Hematopoietic multipotent progenitor cell treated with erythropoietin and hydrocortisone succinate and interleukin-3 and kit ligand, for 8 days (in vitro differentiated cells): ENCODE results near the gene DIPK1C.

ENCODE experiments used
- DNase-seq: peaks from one replicate; pipeline ENCODE4 v3.0.0-alpha.2; 2015

Gene DIPK1C

DNA sequence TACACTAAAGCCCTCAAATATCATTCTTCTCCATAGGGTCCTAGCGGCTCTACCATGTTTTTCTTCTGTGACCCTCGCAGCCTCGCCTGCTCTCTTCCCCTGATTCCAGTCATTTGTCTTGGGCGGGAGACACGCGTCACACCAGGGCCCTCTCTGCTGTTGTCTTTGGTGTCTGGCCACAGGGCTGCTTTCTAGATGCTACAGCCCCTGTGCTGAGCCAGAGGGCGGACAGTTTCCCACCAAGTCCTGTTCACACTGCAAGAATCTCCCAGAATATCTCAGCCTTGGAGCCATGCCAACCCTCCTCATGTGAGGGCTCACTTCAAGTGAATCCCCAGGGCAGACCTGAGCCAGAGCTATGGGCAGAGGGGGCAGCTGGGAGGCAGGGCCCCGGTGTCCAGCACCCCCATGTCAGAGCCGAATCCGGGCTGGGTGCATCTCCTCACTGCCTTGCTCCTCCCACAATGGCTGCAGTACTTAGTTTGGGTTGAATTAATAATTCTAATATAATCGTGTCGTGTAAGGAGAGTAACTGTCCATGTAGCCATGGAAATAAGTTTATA is 42.1 kb downstream of the DIPK1C start:
- DNase-seq: no peak

- DNase-seq: no peak
These were observed 43.3 kb downstream of the DIPK1C start for GRCh38 chr18:74413836-74414235.

DNA sequence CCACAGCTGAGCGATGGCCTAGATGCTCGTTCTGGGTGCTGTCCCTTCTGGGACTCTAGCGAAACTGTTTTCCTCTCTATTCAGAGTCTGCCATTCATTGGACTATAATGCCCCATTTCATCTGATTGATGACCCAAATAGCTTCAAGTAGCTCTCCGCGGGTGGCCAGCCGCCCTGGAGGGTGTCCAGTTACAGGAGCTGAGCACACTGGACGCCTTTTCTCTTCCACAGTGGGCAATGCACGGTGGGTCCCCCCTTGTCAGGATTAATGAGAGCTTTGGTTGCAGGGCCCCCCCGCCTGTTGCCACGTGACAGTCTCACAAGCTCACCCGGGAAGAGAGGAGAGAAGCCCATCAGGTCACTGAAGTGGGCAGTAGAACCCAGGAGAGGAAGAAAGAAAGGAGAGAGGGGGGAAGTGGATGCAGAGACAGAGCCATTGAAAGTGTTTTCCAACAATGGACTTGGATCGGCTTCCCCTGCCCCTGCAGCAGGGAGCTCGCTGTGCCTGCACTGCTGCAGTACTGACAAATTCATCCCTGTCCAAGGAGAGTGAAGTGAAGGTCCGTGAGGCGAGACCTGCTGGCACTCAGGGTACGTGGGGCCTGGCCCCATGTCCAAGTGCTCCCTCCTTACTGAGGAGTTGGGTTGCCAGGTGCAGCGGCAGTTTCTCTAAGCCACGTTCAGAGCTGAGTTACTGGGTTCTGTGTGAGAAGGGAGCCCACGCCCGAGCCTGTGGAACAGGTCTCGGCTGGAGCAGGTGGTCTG is 44.8 kb downstream of the DIPK1C start:
- no peak for DNase-seq

DNA sequence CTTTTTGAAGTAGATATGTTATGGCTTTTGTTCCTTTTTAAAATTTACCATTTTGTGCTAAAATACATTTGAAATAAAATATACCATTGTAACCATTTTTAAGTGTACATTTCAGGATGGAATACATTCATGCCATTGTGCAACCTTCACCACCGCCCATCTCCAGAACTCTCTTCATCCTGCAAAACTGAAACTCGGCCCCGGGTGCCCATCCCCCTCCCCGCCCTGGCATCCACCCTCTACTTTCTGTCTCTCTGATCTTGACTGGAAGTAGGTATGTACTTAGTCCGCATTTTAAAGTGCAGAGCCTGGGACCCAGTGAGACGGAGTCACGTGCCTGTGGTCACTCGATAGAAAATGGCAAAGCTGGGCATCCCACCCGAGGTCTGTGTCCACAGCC is 45.6 kb downstream of the DIPK1C start:
- DNase-seq: no peak

DNA sequence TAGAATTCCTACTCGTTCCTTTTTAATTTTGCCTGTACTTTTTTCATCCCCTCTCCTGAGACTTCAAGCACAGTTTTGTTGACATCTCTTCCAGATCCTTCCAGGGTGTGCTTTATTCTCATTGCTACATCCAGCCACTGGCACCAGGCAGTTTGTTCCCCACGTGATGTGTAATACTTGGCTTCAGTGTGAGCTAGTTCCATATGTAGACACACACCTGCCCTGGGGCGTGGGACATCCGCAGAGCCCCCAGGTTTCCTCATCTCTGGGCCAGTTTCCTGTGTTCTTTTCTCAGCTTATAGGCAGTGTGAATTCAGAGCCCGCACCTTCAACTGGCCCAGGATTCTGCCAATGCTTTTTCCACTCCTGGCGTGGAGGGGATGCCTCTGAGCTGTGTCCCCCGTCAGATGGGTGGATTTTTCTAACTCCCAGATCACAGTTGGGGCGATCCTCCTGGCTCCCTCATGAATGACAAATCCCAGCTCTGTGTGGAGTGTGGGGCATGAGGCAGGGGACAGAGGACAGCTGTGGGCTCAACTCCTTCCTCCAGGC is 46.6 kb downstream of the DIPK1C start:
- no peak for DNase-seq

GRCh38 chr18:74407888-74408287 is 49.2 kb downstream of the DIPK1C start:
- DNase-seq: no peak

GRCh38 chr18:74402806-74403433 is 54.2 kb downstream of the DIPK1C start:
- peak; percentile 60 for DNase-seq

- no peak for DNase-seq
These were observed 56.3 kb downstream of the DIPK1C start for GRCh38 chr18:74400813-74401212.

- DNase-seq: no peak
These were observed 57.8 kb downstream of the DIPK1C start for GRCh38 chr18:74399091-74399887.

GRCh38 chr18:74397572-74397971 is 59.5 kb downstream of the DIPK1C start:
- no peak for DNase-seq

DNA sequence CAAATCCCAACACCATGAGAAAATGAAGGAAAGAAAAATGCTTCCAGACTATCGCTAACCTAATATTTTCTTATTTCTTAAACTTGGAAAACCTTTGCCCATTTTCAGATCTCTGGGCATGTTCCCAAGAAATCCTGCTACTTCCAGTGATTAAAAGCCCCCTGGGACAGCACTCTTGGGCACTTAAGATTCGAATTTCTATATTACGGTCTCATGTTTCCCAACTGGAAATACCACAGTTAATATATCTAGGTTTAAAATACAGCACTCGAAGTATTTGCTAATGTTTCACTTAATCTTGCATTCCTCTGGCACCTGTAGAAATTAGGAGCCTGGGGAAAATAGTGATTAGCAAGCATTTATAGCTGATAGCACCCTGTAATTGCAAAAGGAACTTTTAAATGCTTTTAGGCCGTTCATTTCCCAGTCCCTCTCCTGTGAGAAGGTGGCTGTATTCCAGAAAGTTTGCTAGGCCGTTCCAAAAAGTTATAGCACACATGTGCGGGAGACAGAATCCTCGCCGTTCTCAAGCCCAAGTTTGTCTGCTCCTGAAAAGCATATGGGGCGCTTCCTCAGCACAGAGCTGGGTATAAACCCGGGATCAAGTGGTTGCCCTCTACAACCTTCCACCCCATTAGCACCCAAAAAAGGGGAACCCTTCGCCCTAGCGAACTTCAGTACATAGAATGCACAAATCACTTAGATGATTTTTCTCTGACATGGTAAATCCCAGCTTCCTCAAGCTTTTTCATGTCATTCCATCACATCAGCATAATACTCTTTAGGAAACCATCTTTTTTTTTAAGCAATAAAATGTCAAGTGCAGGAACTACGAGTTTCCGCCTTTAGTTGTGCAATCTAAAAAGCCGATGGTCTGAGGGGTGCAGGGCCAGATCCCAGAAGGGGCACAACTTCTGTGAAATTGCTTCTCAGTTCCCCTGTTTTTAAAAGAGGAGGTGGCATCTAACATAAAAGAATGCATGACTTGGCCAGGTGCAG is 60.6 kb downstream of the DIPK1C start:
- DNase-seq: no peak

DNA sequence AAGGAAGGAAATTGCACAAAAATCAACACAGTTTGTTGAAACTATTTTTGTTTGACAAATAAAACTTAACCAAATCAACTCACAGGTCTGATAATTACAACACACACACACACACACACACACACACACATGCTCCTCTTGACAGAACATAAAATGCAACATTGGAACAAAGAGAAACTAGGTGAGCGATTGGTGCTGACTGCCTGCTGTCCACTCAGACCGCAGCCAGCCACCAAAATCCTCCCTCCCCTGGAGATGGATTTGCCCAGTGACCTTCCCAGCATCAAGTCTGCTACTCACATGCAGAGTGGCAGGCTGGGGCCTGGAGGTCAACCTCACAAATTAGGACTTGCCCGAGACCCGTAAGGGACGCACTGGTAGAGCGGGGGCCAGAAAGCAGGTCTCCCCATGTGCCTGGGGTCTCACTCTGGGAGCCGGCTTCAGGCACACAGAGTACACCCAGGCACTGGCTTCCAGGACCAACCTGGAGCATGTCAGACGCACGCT is 61.4 kb downstream of the DIPK1C start:
- DNase-seq: no peak

DNA sequence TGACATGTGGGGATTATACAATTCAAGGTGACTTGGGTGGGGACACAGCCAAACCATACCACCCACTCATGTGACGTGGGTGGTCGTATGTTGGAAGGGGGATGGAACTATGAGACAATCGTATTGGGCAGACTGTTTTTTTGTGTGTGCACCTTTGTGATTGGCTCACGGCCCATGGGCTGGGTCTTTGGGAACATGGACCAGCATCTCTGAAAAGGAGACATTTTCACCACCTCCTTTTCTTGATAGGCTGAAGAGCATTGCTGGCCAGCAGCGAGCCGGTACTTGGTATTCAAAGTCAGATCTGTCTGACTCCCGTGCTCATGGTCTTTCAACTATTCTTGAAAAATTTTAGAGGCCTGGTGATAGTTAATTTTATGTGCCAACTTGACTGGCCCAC is 62.1 kb downstream of the DIPK1C start:
- no peak for DNase-seq

DNA sequence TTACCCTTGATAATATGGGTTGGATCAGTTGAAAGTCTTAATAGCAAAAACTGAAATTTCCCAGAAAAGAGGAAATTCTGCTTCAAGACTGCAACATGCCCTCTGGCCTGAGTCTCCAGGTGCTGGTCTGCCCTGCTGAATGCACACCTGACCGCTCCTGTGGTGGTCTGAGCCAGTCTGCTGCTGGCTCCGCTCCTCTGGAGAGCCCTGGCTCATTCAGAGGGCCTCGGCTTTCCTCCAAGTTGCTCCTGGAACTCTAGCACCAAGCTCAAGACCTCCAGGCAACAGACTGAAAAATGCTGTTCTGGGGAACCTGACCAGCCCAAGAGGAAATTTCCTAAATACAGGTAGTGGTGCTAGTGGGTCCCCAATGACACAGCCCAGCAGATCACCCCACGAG is 64.8 kb downstream of the DIPK1C start:
- DNase-seq: no peak

DNA sequence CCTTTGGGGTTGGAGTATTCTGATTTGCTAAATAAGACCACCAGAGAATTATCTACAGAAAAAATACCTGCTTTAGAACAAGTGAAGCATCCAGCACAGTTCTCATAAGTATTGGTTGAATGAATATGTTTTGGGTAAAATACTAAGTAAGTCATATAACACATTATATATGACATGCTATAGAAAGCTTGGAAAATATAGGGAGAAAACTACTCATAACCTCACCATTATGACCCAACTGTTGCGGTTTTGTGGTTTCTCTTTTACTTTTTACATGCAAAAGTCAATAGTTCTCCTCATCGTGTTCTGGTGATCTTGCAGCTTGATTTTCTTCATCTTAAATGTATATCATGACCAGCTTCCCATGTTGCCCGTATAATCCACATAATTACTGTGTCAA is 66.2 kb downstream of the DIPK1C start:
- DNase-seq: no peak

DNA sequence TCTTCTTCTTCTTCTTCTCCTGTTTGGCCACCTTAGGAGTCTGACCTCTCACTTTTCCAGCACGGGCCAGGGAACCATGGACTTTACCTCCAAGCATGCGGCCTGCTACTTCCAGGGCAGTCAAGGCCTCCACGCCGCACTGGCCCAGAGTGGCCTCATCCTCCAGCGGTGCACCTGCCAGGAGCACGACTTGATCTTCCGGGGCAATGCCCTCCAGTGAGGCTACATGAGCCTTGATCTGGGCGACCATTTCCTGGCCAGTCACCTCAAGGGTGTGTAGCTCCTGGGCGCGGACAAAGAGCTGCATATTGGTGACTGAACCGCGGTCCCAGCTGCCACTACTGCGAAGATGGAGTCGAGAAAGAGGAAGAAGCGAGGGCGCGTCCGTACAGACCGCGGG is 67.1 kb downstream of the DIPK1C start:
- DNase-seq: no peak

- no peak for DNase-seq
These were observed 67.8 kb downstream of the DIPK1C start for GRCh38 chr18:74389171-74389927.

- DNase-seq: no peak
These were observed 68.9 kb downstream of the DIPK1C start for GRCh38 chr18:74388227-74388626.

- no peak for DNase-seq
These were observed 69.7 kb downstream of the DIPK1C start for GRCh38 chr18:74387383-74387782.
